ENCODE measurements around the gene SLC7A5. TPM values are rescaled to one million over a fixed set of nuclear protein-coding genes. Genes with fewer than 3 reads are reported as not detected.

Gene SLC7A5
- total and polyA plus RNA-seq, 2 of the 13 experiments (the other 11 are each of a cell fraction or from before 2014, with no cell fraction given), result 79.6 to 155 TPM

DNA sequence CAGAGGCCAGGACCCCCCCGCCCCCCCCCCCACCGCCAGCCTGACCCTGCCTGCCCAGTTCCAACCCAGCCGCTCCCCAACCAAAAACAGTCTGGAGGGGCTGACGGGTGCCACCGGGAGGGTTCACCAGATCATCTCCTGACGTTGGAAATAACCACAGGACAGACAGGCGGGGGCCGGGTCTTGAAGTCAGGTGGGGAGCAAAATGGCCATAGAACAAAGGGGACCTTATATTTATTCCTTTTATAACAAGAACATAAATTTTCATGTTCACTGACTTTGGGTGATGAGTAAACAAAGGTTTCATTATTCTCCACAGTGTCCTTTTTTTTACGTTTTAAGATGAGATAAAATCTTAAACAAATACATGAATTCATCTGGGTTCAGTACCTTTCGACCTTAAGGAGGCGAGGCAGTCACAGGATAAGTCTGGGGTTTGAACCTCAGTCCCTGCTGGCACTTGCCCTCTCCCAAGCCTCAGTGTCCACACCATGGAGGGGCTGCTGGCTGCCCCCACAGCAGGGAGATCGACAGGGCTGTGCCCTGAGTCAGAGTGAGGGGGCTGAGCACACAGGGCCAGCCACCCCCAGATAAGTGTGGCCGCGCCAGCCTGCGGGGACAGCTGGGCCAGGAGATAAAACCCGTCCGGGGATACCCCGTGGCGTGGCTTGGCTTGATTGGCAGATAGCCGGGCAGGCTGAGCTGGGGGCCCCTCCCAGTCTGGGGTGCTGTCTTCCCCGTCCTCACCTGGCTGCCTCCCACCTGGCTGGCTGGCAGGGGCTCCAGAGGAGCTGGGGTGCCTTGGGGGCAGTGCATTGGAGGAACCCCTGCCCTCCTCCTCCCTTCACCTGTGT, 15.0 kb downstream of the SLC7A5 start (continued):
- TF ChIP-seq, protein P1, sequence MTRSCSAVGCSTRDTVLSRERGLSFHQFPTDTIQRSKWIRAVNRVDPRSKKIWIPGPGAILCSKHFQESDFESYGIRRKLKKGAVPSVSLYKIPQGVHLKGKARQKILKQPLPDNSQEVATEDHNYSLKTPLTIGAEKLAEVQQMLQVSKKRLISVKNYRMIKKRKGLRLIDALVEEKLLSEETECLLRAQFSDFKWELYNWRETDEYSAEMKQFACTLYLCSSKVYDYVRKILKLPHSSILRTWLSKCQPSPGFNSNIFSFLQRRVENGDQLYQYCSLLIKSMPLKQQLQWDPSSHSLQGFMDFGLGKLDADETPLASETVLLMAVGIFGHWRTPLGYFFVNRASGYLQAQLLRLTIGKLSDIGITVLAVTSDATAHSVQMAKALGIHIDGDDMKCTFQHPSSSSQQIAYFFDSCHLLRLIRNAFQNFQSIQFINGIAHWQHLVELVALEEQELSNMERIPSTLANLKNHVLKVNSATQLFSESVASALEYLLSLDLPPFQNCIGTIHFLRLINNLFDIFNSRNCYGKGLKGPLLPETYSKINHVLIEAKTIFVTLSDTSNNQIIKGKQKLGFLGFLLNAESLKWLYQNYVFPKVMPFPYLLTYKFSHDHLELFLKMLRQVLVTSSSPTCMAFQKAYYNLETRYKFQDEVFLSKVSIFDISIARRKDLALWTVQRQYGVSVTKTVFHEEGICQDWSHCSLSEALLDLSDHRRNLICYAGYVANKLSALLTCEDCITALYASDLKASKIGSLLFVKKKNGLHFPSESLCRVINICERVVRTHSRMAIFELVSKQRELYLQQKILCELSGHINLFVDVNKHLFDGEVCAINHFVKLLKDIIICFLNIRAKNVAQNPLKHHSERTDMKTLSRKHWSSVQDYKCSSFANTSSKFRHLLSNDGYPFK (CRISPR knock-in tag; IDR thresholded peaks at IDR 0.05; ENCODE audit: borderline replicate concordance), result no peak
- TF ChIP-seq NFE2 (CRISPR knock-in tag; IDR thresholded peaks at IDR 0.05), result no peak
- TF ChIP-seq SMAD3 (CRISPR knock-in tag; IDR thresholded peaks at IDR 0.05), result no peak
- TF ChIP-seq JDP2 (CRISPR knock-in tag; IDR thresholded peaks at IDR 0.05; ENCODE audit: borderline replicate concordance), result no peak
- no peak for TF ChIP-seq SUZ12 (IDR thresholded peaks at IDR 0.05; ENCODE audit: low read depth, low read length)
- TF ChIP-seq ESRRA (CRISPR knock-in tag; IDR thresholded peaks at IDR 0.05; ENCODE audit: low read depth), result no peak
- no peak for TF ChIP-seq NFIC (IDR thresholded peaks at IDR 0.05; ENCODE audit: low read length)
- no peak for TF ChIP-seq ZFP36 (IDR thresholded peaks at IDR 0.05; ENCODE audit: borderline replicate concordance, low read depth, low read length, partially characterized antibody)
- TF ChIP-seq RNF219 (CRISPR knock-in tag; IDR thresholded peaks at IDR 0.05), result no peak
- TF ChIP-seq ZHX1 (CRISPR knock-in tag; IDR thresholded peaks at IDR 0.05; ENCODE audit: low read depth), result no peak
- TF ChIP-seq HNRNPK (IDR thresholded peaks at IDR 0.05; ENCODE audit: low read depth, low read length, poor library complexity, severe bottlenecking), result no peak
- peak; percentile 33; the same call in 1 of the 2 replicates for TF ChIP-seq MED1 (CRISPR knock-in tag; IDR thresholded peaks at IDR 0.05)
- peak; percentile 80 for TF ChIP-seq ZNF510 (CRISPR knock-in tag; IDR thresholded peaks at IDR 0.05; ENCODE audit: low read depth)
- TF ChIP-seq ZNF20 (CRISPR knock-in tag; IDR thresholded peaks at IDR 0.05), result no peak
- TF ChIP-seq CCDC6 (CRISPR knock-in tag; IDR thresholded peaks at IDR 0.05), result no peak
- TF ChIP-seq ZNF746 (CRISPR knock-in tag; IDR thresholded peaks at IDR 0.05), result no peak; the same call in 1 of the 2 replicates
- no peak for TF ChIP-seq ZNF354B (CRISPR knock-in tag; IDR thresholded peaks at IDR 0.05)
- no peak for TF ChIP-seq HMG20A (CRISPR knock-in tag; IDR thresholded peaks at IDR 0.05; ENCODE audit: borderline replicate concordance)
- TF ChIP-seq ZNF382 (CRISPR knock-in tag; IDR thresholded peaks at IDR 0.05; ENCODE audit: borderline replicate concordance), result no peak
- TF ChIP-seq NKX3-1 (CRISPR knock-in tag; IDR thresholded peaks at IDR 0.05), result no peak
- no peak for TF ChIP-seq SOX6 (IDR thresholded peaks at IDR 0.05)
- TF ChIP-seq SOX6 (CRISPR knock-in tag; IDR thresholded peaks at IDR 0.05), result no peak
- 0 out of 2 replicates have a peak, but pooled peaks have one; percentile 20 for TF ChIP-seq MEIS2 (CRISPR knock-in tag; IDR thresholded peaks at IDR 0.05)
